Measurements from ENCODE around the gene LPCAT1.

The LPCAT1 gene

GRCh38 chr5:1421521-1422341 is 102.0 kb downstream of the LPCAT1 start:
- no peak for DNase-seq (ENCODE audit: low read depth)

DNA sequence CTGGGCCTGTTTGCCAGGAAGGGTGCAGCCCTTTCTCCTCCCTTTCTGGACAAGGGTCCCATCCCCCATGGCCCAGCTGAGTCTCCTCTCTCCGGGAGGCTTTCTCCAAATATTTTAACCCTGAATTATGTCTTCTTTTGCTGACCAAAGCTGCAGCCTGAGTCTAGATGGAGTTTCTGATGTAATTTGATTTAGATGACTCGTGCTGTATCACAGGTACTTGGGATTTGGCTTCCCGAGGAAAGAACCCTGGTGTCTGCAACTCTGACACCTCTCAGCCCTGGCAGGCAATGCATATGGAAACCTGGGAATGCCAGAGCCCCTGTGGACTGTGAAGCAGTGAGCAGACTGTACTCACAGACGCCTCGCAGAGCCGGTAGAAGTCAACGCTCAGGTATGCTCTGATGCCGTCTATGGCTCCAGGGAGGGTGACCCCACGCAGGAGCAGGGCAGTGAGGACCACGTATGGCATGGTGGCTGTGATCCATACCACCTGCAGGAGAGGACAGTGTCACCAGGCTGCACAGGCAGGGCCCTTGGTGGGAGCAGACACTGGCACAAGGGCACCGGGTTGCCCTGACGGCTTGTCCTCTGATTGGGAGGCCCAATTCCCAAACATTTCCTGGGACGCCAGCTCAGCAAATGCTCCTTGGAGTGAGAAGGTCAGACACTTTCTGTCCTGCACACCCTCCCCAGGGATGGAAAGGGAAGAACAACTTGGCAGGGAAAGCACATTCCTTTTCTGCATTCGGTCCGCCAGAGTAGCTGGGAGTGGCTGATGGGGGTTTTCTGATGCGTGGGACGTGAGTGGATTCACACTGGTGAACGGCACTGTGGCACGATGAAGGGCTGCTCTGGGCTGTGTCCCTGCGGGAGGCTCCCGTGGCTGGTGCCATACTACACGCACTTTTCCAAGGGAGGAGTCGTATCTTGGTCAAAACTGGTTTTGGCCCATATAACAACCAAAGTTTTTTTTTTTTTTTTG is 103.3 kb downstream of the LPCAT1 start:
- DNase-seq (ENCODE audit: low read depth) = no peak

- DNase-seq (ENCODE audit: low read depth) = no peak
Observed at GRCh38 chr5:1419476-1420210, 104.1 kb downstream of the LPCAT1 start.

- no peak for DNase-seq (ENCODE audit: low read depth)
Observed at GRCh38 chr5:1418921-1419280, 104.9 kb downstream of the LPCAT1 start.

- DNase-seq (ENCODE audit: low read depth) = no peak
Observed at GRCh38 chr5:1418238-1418920, 105.4 kb downstream of the LPCAT1 start.

GRCh38 chr5:1417586-1418225 is 106.1 kb downstream of the LPCAT1 start:
- DNase-seq (ENCODE audit: low read depth) = no peak

- DNase-seq (ENCODE audit: low read depth) = no peak
Observed at GRCh38 chr5:1416856-1417469, 106.8 kb downstream of the LPCAT1 start.

DNA sequence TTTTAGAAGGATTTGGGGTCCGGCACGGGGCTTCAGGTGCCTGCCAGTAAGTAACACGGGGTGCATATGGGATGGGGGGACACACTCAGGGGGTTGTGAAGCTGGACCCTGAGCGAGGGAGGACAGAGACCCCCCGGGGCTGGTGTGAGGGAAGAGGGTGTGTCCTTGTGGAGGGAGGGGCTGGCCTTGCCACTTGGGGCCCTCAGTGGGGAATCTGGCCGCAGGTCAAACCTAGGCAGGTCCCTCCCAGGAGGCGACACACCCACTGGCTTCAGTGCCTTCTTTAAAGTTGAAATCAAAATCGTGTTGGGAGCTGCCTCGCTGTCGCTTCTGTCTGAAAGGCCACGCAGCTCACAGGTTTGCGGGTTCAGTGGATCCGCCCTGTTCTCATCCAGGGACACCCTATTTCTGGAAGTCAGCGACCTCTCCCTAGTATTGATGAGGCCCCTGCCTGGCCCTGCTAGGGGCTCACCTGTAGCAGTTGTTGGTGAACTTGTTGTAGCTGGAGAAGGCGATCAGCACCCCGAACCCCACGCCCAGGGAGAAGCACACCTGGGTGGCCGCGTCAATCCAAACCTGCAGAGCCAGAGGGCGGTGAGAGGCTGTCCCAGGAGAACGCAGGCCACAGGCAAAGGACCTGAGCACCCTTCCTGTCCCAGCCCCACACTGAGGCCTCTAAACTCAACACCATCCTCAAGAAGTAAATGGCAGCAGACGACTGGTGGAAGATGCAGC is 108.0 kb downstream of the LPCAT1 start:
- no peak for DNase-seq (ENCODE audit: low read depth)

- no peak for DNase-seq (ENCODE audit: low read depth)
Observed at GRCh38 chr5:1415059-1415425, 108.7 kb downstream of the LPCAT1 start.

DNA sequence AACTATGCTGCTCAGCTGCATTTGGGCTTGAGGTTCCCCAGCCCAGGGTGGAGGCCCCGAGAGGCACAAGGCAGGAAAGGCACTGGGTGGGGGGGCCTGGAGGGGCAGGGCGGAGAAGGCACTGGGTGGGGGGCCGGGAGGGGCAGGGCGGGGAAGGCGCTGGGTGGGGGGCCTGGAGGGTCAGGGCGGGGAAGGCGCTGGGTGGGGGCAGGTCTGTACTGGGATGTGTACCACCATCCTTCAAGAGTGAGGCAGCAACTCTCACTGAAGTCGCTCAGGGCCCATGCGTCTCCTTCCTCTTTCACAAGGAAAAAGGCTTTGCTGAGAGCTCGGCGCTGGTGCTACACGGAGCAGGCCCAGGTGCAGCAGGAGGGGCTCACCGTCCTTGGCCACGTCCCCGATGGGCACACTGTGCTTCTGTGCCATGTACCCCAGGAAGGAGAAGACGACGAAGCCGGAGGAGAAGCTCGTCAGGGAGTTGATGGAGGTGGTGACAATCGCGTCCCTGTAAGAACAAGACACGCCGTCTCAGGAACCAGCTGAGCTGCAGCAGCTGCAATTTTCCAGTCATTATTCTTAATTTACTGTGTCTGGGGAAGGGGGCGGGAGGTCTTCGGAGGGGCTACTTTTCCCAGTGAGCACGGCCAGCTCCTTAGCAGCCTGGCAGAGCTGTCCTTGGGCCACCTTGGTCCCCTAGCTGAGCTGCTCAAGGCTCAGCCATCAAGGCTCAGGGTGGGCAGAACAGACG is 109.3 kb downstream of the LPCAT1 start:
- DNase-seq (ENCODE audit: low read depth) = no peak

DNA sequence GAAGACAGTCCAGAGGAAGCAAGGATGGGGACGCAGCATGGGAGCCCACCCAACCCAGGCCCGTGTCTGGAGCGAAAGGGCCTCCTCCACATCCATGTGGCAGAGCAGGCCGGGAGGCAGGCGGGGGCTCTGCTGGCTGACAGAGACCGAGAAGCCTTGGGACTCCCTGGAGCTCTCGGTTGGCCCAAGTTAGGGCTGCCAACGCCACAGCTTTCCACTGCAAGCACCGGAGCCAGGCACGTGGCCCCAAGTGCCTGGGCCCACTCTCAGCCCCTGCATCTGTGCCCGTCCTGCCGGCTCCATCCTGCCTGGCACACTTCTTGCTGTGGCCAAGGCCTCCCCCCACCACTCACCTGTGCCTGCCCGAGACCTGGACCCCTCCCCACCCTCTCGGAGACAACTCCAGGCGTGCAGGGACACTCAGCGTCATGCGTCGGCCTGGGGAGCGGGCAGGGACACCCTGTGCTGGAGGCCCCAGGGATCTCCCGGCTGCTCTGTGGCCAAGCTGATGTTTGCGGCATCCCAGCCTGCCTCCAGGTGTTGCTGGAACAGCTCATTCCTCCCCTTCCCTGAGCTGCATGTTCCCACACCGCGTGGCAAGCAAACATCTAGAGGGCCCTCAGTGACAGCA is 110.0 kb downstream of the LPCAT1 start:
- no peak for DNase-seq (ENCODE audit: low read depth)

DNA sequence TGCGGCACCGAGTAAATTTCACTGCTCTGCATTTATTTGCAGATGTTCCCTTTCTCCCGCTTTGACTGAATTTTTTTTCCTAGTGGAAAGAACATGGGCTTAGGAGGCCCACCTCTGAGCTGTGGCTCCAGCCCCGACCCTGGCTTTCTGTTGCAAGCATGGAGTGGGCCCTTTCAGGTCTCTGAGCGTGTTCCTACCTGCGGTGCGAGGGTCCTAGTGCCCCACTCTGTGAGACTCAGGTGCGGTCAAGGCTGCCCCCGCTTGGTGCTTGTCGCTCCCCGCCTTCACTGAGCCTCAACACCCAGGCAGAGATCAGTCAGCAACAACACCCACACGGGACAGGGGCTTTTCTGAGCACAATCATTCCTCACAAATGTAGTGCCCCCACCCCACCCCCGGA is 110.5 kb downstream of the LPCAT1 start:
- no peak for DNase-seq (ENCODE audit: low read depth)

GRCh38 chr5:1412621-1413020 is 111.1 kb downstream of the LPCAT1 start:
- no peak for DNase-seq (ENCODE audit: low read depth)

DNA sequence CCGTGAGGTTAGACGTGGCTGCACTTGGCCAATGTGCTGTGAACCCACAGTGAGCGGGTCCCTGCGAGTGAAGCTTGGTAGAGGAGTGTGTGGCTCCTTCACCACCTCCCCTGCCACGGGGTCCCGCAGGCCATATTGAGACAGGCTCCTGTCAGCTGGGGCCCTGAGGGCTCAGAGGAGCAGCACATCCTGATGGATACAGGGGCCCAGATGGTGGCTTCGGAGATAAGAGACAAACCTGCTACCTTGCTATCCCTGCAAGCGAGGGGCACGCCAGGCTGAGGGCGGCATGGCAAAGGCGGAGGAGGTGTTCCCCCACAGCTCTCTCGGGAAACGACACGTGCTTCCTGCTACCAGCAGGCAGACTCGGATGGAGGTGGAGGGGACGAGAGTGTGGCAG is 111.6 kb downstream of the LPCAT1 start:
- no peak for DNase-seq (ENCODE audit: low read depth)
